Esophagus muscularis mucosa (tissue), 4 donors: ENCODE measurements around the gene GNA14. TPM values are rescaled to one million over a fixed set of nuclear protein-coding genes. Genes with fewer than 3 reads are reported as not detected.
"Not testable (repeated sequence)": the region's sequence is repeated elsewhere in the genome, so short reads cannot be mapped to it uniquely, and the experiment has no call there.

Experiments
- DNase-seq: peaks from one replicate; pipeline ENCODE4 v3.0.0-alpha.2; 2017; ENCODE audit errors: extremely low spot score
- H3K27ac ChIP-seq, 4 donors: fragments of 200-600 bp; sonication (generic); replicated peaks in 1 of 4; 1 replicate in 3 of 4; 2 replicates in 1 of 4; pipeline ENCODE4 v1.5.1; 2016 to 2019; ENCODE audit warnings: mild to moderate bottlenecking in 1 of 4
- H3K27me3 ChIP-seq, 4 donors: fragments of 200-600 bp; sonication (generic); one replicate each; pipeline versions ENCODE4 v1.5.1 to v1.6.0; 2016 to 2019
- H3K36me3 ChIP-seq, 4 donors: fragments of 200-600 bp; sonication (generic); one replicate each; pipeline ENCODE4 v1.5.1; 2016 to 2019
- H3K4me1 ChIP-seq, 4 donors: fragments of 200-600 bp; sonication (generic); one replicate each; pipeline ENCODE4 v1.5.1; 2016 to 2019
- H3K4me3 ChIP-seq, 4 donors: fragments of 200-600 bp; sonication (generic); 1 replicate in 2 of 4; 2 replicates in 2 of 4; pipeline ENCODE4 v1.5.1; 2016 to 2019; ENCODE audit warnings: mild to moderate bottlenecking in 4 of 4, moderate library complexity in 1 of 4
- H3K9me3 ChIP-seq, 4 donors: fragments of 200-600 bp; sonication (generic); 1 replicate in 3 of 4; 2 replicates in 1 of 4; pipeline ENCODE4 v1.5.1; 2016 to 2019
- EP300 ChIP-seq: sonication (generic); formaldehyde crosslinking; IDR thresholded peaks from one replicate; pipeline ENCODE4 v1.6.1; 2017; ENCODE audit warnings: antibody characterized with exemption
- POLR2A ChIP-seq: fragments of 450-650 bp; IDR thresholded peaks from one replicate; pipeline ENCODE4 v1.6.1; 2017; ENCODE audit warnings: antibody characterized with exemption, moderate library complexity, mild to moderate bottlenecking, low read depth
- POLR2AphosphoS5 ChIP-seq, 2 donors: sonication (generic); formaldehyde crosslinking; IDR thresholded peaks; one replicate each; pipeline ENCODE4 v1.6.1; 2017; ENCODE audit warnings: antibody characterized with exemption in 2 of 2
- WGBS: methylation state at CpG from one replicate; pipeline ENCODE4 v1.1.5; 2018; 5-methylcytosine and 5-hydroxymethylcytosine counted together
- intact Hi-C: fragments of 100-400 bp; cut with DNase I; formaldehyde crosslinking; loops from one replicate; pipeline ENCODE4 v1.15.1; 2023
- total RNA-seq, 4 donors: library from RNA; depleted of rRNA; stranded (reverse); fragments of >200 nt; gene quantifications; one replicate each; pipeline versions ENCODE4 v1.1.0 to v1.2.1, GENCODE V29; 2016
- TF ChIP-seq, protein P1 (sequence below), 3 experiments: fragments of 200-600 bp in 2 of 3; fragments of 450-650 bp in 1 of 3; sonication (generic) in 2 of 3; IDR thresholded peaks; one replicate each; pipeline ENCODE4 v1.5.1; 2017 to 2019; ENCODE audit warnings: antibody characterized with exemption in 3 of 3, mild to moderate bottlenecking in 2 of 3, moderate library complexity in 1 of 3

Gene GNA14
- total RNA-seq, 4 donors from 2014 or later = 4.7 to 9.4 (median 7.4) TPM

DNA sequence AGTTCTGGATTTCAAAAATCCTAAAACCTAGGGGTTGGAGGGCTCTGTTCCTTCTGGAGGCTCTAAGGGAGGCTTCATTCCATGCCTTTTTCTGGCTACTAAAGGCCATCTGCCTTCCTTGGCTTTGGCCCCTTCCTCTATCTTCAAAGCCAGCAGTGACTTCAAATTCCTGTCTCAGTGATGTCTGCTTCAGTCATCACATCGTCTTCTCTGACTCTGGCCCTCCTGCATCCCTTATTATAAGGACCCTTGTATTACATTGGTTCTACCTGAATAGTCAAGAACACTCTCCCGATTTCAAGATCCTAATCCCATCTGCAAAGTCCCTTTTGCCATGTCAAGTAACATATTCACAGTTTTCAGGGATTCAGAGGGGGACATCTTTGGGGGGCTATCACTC is 60.3 kb downstream of the GNA14 start:
- no peak for DNase-seq
- no peak overlapping the region for H3K4me3 ChIP-seq
- TF ChIP-seq, protein P1, sequence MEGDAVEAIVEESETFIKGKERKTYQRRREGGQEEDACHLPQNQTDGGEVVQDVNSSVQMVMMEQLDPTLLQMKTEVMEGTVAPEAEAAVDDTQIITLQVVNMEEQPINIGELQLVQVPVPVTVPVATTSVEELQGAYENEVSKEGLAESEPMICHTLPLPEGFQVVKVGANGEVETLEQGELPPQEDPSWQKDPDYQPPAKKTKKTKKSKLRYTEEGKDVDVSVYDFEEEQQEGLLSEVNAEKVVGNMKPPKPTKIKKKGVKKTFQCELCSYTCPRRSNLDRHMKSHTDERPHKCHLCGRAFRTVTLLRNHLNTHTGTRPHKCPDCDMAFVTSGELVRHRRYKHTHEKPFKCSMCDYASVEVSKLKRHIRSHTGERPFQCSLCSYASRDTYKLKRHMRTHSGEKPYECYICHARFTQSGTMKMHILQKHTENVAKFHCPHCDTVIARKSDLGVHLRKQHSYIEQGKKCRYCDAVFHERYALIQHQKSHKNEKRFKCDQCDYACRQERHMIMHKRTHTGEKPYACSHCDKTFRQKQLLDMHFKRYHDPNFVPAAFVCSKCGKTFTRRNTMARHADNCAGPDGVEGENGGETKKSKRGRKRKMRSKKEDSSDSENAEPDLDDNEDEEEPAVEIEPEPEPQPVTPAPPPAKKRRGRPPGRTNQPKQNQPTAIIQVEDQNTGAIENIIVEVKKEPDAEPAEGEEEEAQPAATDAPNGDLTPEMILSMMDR (IDR thresholded peaks at IDR 0.05) = no peak
- TF ChIP-seq POLR2AphosphoS5 (IDR thresholded peaks at IDR 0.05) (no peak), POLR2A (no peak)
- H3K4me1 ChIP-seq = peaks cover 0 to 18% (median 14%) of the 10 kb centered on the region in 4 donors
- no peaks in the 10 kb centered on the region for H3K36me3 ChIP-seq
- WGBS = 70% methylated on average over 2 of the region's 2 CpGs
- intact Hi-C loops = no loop called here
- no peak overlapping the region for H3K27ac ChIP-seq
- no peaks in the 10 kb centered on the region for H3K9me3 ChIP-seq
- H3K27me3 ChIP-seq = no peaks in the 10 kb centered on the region

DNA sequence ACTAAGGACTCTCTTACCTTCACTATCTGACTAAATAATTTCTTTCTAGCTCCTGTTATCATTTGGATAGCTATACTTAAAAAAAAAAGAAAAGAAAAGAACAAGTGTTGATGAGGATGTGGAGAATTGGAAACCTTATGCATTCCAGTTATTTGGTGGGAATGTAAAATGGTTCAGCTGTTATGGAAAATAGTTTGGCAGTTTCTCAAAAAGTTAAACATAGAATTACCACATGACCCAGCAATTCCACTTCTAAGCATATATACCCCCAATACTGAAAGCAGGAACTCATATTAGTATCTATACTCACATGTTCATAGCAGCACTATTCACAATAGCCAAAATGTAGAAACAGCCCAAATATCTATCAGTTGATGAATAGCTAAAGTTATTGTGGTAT is 61.1 kb downstream of the GNA14 start:
- no peaks in the 10 kb centered on the region for H3K9me3 ChIP-seq
- intact Hi-C loops = no loop called here
- peaks cover 0 to 21% (median 14%) of the 10 kb centered on the region in 4 donors for H3K4me1 ChIP-seq
- no peaks in the 10 kb centered on the region for H3K36me3 ChIP-seq
- H3K27me3 ChIP-seq = no peaks in the 10 kb centered on the region
- H3K4me3 ChIP-seq = no peak overlapping the region
- no peak for DNase-seq
- TF ChIP-seq POLR2A (no peak), POLR2AphosphoS5 (IDR thresholded peaks at IDR 0.05) (no peak), EP300 (no peak)
- TF ChIP-seq, protein P1 (IDR thresholded peaks at IDR 0.05) = no peak
- H3K27ac ChIP-seq = no peak overlapping the region

DNA sequence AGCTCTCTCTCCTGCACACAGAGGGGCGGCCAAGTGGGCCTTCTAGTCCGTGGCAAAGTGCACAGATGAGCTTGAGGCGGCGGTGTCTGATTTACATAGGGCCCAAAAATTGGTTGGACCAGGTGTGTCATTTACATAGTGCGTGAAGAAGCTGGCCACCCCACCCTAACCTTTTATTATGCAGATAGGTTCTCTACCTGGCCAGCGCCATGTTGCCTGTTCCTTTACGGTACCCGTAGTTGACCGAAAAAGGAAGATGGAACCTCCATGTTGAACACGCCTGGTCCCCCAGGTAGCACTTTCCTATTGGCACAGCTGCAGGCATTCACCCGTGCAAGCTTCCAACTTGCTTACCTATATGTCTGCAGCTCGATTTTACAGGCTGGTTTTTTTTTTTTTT is 61.5 kb downstream of the GNA14 start:
- Histone ChIP-seq H3K4me1 (peaks cover 0 to 21% (median 14%) of the 10 kb centered on the region in 4 donors), H3K36me3 (no peaks in the 10 kb centered on the region), H3K27me3 (no peaks in the 10 kb centered on the region), H3K9me3 (no peaks in the 10 kb centered on the region), H3K4me3 (no peak overlapping the region), H3K27ac (no peak overlapping the region)
- 96% methylated on average over 12 of the region's 12 CpGs for WGBS
- DNase-seq = peak; percentile 47
- TF ChIP-seq POLR2AphosphoS5 (IDR thresholded peaks at IDR 0.05) = no peak
- TF ChIP-seq EP300 = no peak
- intact Hi-C loops = no loop called here

DNA sequence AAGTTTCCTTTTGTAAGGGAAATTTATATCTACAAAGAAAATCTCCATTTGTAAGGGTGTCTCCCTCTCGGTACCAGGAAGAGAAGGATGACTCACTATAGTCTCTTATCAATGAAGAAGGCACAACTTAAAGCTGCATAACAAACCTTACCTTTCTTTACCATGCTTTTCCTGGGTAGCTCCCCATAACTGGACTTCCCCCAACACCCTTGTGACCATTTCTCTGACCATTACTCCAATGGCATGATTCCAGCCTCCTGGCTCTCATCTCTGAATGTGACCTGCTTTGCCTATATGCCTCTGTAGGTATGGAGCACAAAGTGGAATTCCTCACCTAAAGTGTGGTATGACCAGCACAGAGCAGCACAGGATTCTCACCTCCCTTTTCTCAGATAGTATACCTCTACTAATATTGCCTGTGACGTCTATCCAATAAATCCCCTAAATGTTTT is 62.8 kb downstream of the GNA14 start:
- peak; percentile 34 for DNase-seq
- H3K27me3 ChIP-seq = no peaks in the 10 kb centered on the region

GRCh38 chr9:77584927-77585326 is 63.2 kb downstream of the GNA14 start:
- intact Hi-C loops, H3K4me3 ChIP-seq, H3K27ac ChIP-seq, H3K9me3 ChIP-seq, H3K36me3 ChIP-seq, H3K27me3 ChIP-seq: not testable (repeated sequence)
- DNase-seq = peak; percentile 29
- WGBS = 93% methylated on average over 4 of the region's 4 CpGs
- H3K4me1 ChIP-seq = peaks cover 0 to 21% (median 14%) of the 10 kb centered on the region in 4 donors

More for the DNA sequence above, 62.8 kb downstream of the GNA14 start:
- Histone ChIP-seq H3K4me1 (peaks cover 0 to 21% (median 14%) of the 10 kb centered on the region in 4 donors), H3K9me3 (no peaks in the 10 kb centered on the region), H3K4me3 (no peak overlapping the region), H3K27ac (no peak overlapping the region), H3K36me3 (no peaks in the 10 kb centered on the region)
- TF ChIP-seq, protein P1 (IDR thresholded peaks at IDR 0.05) = no peak
- TF ChIP-seq POLR2AphosphoS5 (IDR thresholded peaks at IDR 0.05) (no peak), POLR2A (no peak), EP300 (no peak)
- WGBS = 88% methylated on average over 2 of the region's 2 CpGs
- intact Hi-C loops = no loop called here

- Histone ChIP-seq H3K27me3 (no peaks in the 10 kb centered on the region), H3K4me3 (no peak overlapping the region), H3K36me3 (no peaks in the 10 kb centered on the region), H3K27ac (no peak overlapping the region), H3K9me3 (no peaks in the 10 kb centered on the region), H3K4me1 (peaks cover 0 to 10% (median 4%) of the 10 kb centered on the region in 4 donors)
- no peak for DNase-seq
- TF ChIP-seq, protein P1 (IDR thresholded peaks at IDR 0.05) = no peak
- no peak for TF ChIP-seq POLR2AphosphoS5 (IDR thresholded peaks at IDR 0.05)
- no peak for TF ChIP-seq EP300
- no peak for TF ChIP-seq POLR2A
- intact Hi-C loops = no loop called here
- WGBS = 42% methylated on average over 5 of the region's 5 CpGs
Measured at GRCh38 chr9:77582961-77583576, 65.1 kb downstream of the GNA14 start.
